ENCODE measurements around the gene KCNK2. TPM values are rescaled to one million over a fixed set of nuclear protein-coding genes. Genes with fewer than 3 reads are reported as not detected.

KCNK2 gene
- not detected in 2 replicates for total RNA-seq (2014; rRNA removed; shearing (Covaris generic))
- not detected in 2 replicates for total RNA-seq (2022)
- not detected for Bru-seq, nascent RNA
- percentile 2 among the genes with signal in this experiment for BruChase-seq, experiment 1, labeled RNA remaining after a 6-hour chase
- not detected for BruChase-seq, experiment 2, labeled RNA remaining after a 2-hour chase
- long read RNA-seq = 0 reads

DNA sequence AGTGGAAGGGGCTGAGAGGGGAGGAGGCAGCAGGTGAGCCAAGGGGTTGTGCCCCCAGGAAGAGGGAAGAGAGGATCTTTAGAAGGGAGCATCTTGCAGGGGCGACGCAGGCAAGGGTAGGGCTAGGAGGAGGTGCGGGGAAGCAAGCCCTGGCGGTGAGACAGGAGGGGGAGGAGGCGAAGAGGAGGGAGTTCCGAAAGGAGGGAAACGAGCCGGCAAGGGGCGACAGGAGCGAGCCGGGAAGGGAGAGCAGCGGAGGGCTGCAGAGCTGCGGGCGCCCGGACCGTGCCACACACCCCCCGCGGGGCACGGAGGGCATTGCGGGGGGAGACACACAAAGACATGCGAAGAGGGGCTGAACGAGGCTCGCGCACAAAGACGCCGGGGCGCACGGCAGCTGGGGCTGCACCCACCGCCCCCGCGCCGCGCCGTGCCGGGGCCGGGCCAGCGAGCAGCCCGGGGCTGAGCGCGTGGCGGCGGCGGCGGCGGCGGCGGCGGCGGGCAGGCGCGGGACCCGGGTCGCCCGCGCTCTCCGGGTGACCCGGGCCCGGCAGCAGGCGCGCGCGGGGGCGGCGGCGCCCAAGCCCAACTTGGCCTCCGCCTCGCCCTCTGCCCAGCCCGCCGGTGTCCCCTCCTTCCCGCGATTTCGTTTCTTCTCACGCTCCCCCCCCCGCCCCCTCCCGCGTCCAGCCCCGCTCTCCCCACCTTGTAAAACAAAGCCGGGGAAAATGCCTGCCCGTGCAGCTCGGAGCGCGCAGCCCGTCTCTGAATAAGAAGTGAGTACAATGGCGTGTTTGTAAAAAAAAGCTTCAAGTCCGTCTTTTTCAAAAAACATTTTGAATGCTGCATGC is at the start of gene KCNK2:
KCNK2 (plus strand) TSS at position 206 of the 851 bp plus-strand sequence. CDS start 649 bp downstream, outside the sequence.
- Histone ChIP-seq H3K4me3 (ENCODE audit: low read depth, low read length, poor library complexity, severe bottlenecking) (no peak within 1 kb of the TSS), H3K79me2 (ENCODE audit: insufficient read depth, low read depth, low read length) (no peaks in the 10 kb centered on the region), H4K20me1 (ENCODE audit: insufficient read depth, low read length) (no peaks in the 10 kb centered on the region), H2AFZ (ENCODE audit: low read length) (no peak within 1 kb of the TSS), H3K27ac (ENCODE audit: low read depth, low read length, poor library complexity, severe bottlenecking) (no peak within 1 kb of the TSS), H3K4me2 (ENCODE audit: low read length) (no peak within 1 kb of the TSS), H3K4me1 (ENCODE audit: insufficient read depth, low read length, poor library complexity, severe bottlenecking) (no peaks in the 10 kb centered on the region), H3K36me3 (ENCODE audit: insufficient read depth, low read length) (no peaks in the 10 kb centered on the region), H3K9me3 (ENCODE audit: low read length) (no peaks in the 10 kb centered on the region), H3K9me2 (ENCODE audit: insufficient read depth, low read length) (no peaks in the 10 kb centered on the region)
- TF ChIP-seq, protein P1, sequence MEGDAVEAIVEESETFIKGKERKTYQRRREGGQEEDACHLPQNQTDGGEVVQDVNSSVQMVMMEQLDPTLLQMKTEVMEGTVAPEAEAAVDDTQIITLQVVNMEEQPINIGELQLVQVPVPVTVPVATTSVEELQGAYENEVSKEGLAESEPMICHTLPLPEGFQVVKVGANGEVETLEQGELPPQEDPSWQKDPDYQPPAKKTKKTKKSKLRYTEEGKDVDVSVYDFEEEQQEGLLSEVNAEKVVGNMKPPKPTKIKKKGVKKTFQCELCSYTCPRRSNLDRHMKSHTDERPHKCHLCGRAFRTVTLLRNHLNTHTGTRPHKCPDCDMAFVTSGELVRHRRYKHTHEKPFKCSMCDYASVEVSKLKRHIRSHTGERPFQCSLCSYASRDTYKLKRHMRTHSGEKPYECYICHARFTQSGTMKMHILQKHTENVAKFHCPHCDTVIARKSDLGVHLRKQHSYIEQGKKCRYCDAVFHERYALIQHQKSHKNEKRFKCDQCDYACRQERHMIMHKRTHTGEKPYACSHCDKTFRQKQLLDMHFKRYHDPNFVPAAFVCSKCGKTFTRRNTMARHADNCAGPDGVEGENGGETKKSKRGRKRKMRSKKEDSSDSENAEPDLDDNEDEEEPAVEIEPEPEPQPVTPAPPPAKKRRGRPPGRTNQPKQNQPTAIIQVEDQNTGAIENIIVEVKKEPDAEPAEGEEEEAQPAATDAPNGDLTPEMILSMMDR (conservative IDR thresholded peaks at IDR 0.05; ENCODE audit: low read length) = no peak
- TF ChIP-seq EZH2phosphoT487 (IDR thresholded peaks at IDR 0.05; ENCODE audit: borderline replicate concordance, low read depth, low read length) = no peak
- intact Hi-C loops (cut with micrococcal nuclease; ENCODE audit: unreplicated experiment) = no loop called here
- no TSS peak for BruUV-seq (replicated peaks)
- CTCF ChIA-PET (ENCODE audit: unreplicated experiment) = no interaction called here
- DNase-seq (ENCODE audit: low spot score) = no peak
- POLR2A ChIA-PET = no interaction called here

GRCh38 chr1:215032911-215033526 is 49.5 kb upstream of the KCNK2 start:
- BruUV-seq (replicated peaks) = no TSS peak
- DNase-seq (ENCODE audit: low spot score) = no peak

More at GRCh38 chr1:215032911-215033526, 49.5 kb upstream of the KCNK2 start:
- H3K4me1 ChIP-seq (ENCODE audit: insufficient read depth, low read length, poor library complexity, severe bottlenecking) = no peaks in the 10 kb centered on the region
- no peak overlapping the region for H3K27ac ChIP-seq (ENCODE audit: low read depth, low read length, poor library complexity, severe bottlenecking)
- no peaks in the 10 kb centered on the region for H3K79me2 ChIP-seq (ENCODE audit: insufficient read depth, low read depth, low read length)
- ChIA-PET POLR2A (interaction anchor here (0.7 kb wide), 1 partner anchor 49 kb away, joined by 4 read pairs; no protein-coding TSS in a partner anchor), CTCF (ENCODE audit: unreplicated experiment) (no interaction called here)
- no peaks in the 10 kb centered on the region for H3K36me3 ChIP-seq (ENCODE audit: insufficient read depth, low read length)
- H3K9me2 ChIP-seq (ENCODE audit: insufficient read depth, low read length) = no peaks in the 10 kb centered on the region
- H4K20me1 ChIP-seq (ENCODE audit: insufficient read depth, low read length) = no peaks in the 10 kb centered on the region
- H3K4me2 ChIP-seq (ENCODE audit: low read length) = no peak overlapping the region
- no peak for TF ChIP-seq EZH2phosphoT487 (IDR thresholded peaks at IDR 0.05; ENCODE audit: borderline replicate concordance, low read depth, low read length)
- TF ChIP-seq, protein P1 (conservative IDR thresholded peaks at IDR 0.05; ENCODE audit: low read length) = no peak
- H3K4me3 ChIP-seq (ENCODE audit: low read depth, low read length, poor library complexity, severe bottlenecking) = no peak overlapping the region
- no peak overlapping the region for H2AFZ ChIP-seq (ENCODE audit: low read length)
- no peaks in the 10 kb centered on the region for H3K9me3 ChIP-seq (ENCODE audit: low read length)
- intact Hi-C loops (cut with micrococcal nuclease; ENCODE audit: unreplicated experiment) = no loop called here

Data from OCI-LY7 (cell line).